GM23248 (cell line): ENCODE measurements around the gene TRAM2. TPM values are rescaled to one million over a fixed set of nuclear protein-coding genes. Genes with fewer than 3 reads are reported as not detected.

ENCODE experiments used
- DNase-seq: peaks from one replicate; pipeline ENCODE4 v3.0.0-alpha.2; 2015
- H2AFZ ChIP-seq: fragments of 200-600 bp; sonication (generic); 2 replicates; pipeline ENCODE4 v1.6.1; 2016; ENCODE audit warnings: antibody characterized with exemption
- H3F3A ChIP-seq: fragments of 200-600 bp; sonication (generic); 2 replicates; pipeline ENCODE4 v1.6.1; 2016; ENCODE audit warnings: mild to moderate bottlenecking, antibody characterized with exemption, mixed run types; ENCODE audit not compliant: insufficient read depth
- H3K27ac ChIP-seq: fragments of 200-600 bp; sonication (generic); 2 replicates; pipeline ENCODE4 v1.5.1; 2016; ENCODE audit warnings: mild to moderate bottlenecking
- H3K27me3 ChIP-seq: fragments of 200-600 bp; sonication (generic); replicated peaks from 2 replicates; pipeline ENCODE4 v1.6.1; 2016; ENCODE audit warnings: mild to moderate bottlenecking; ENCODE audit not compliant: insufficient read depth
- H3K36me3 ChIP-seq: fragments of 200-600 bp; sonication (generic); 2 replicates; pipeline ENCODE4 v1.6.1; 2016; ENCODE audit warnings: low read depth, mild to moderate bottlenecking
- H3K4me1 ChIP-seq: fragments of 200-600 bp; sonication (generic); 2 replicates; pipeline ENCODE4 v1.6.1; 2016; ENCODE audit warnings: mild to moderate bottlenecking; ENCODE audit not compliant: insufficient read depth
- H3K4me2 ChIP-seq: fragments of 200-600 bp; sonication (generic); one replicate; pipeline ENCODE4 v1.6.1; 2016; ENCODE audit warnings: mild to moderate bottlenecking; ENCODE audit not compliant: unreplicated experiment
- H3K4me3 ChIP-seq: fragments of 200-600 bp; sonication (generic); 2 replicates; pipeline ENCODE4 v1.5.1; 2016; ENCODE audit warnings: mild to moderate bottlenecking
- H3K79me2 ChIP-seq: fragments of 200-600 bp; sonication (generic); 2 replicates; pipeline ENCODE4 v1.6.1; 2016; ENCODE audit warnings: mild to moderate bottlenecking; ENCODE audit not compliant: insufficient read depth
- H3K9ac ChIP-seq: fragments of 200-600 bp; sonication (generic); 2 replicates; pipeline ENCODE4 v1.6.1; 2016; ENCODE audit warnings: mild to moderate bottlenecking
- H3K9me2 ChIP-seq: fragments of 200-600 bp; sonication (generic); 2 replicates; pipeline ENCODE4 v1.6.1; 2016; ENCODE audit warnings: mixed run types, mild to moderate bottlenecking, moderate library complexity; ENCODE audit not compliant: insufficient read depth
- H3K9me3 ChIP-seq: fragments of 200-600 bp; sonication (generic); one replicate; pipeline ENCODE4 v1.6.1; 2017; ENCODE audit warnings: low read depth
- H4K20me1 ChIP-seq: fragments of 200-600 bp; sonication (generic); 2 replicates; pipeline ENCODE4 v1.6.0; 2016; ENCODE audit not compliant: insufficient read depth
- EZH2 ChIP-seq: fragments of 200-600 bp; sonication (generic); IDR thresholded peaks from 2 replicates; pipeline ENCODE4 v1.6.1; 2018; ENCODE audit warnings: antibody characterized with exemption, mild to moderate bottlenecking; ENCODE audit not compliant: insufficient read depth, poor library complexity, severe bottlenecking
- EZH2phosphoT487 ChIP-seq: fragments of 200-600 bp; sonication (generic); IDR thresholded peaks from 2 replicates; pipeline ENCODE4 v1.6.1; 2018; ENCODE audit warnings: antibody characterized with exemption, moderate library complexity, mild to moderate bottlenecking, low read depth; ENCODE audit not compliant: insufficient read depth
- WGBS, 2 experiments: methylation state at CpG; one replicate each; pipeline ENCODE4 v1.1.6; 2015 to 2017; ENCODE audit warnings: low lambda C conversion rate in 2 of 2, low coverage in 1 of 2; ENCODE audit errors: missing lambda C conversion rate in 2 of 2; 5-methylcytosine and 5-hydroxymethylcytosine counted together
- in situ Hi-C: fragments of 300-500 bp; cut with MboI; formaldehyde crosslinking; loops from 2 replicates; pipeline ENCODE4 v1.15.0; 2020
- polyA plus RNA-seq: library from polyadenylated mRNA; unstranded; fragments of >200 nt; fragmentation: Nextera tagmentation; extraction: Ambion mirVana; gene quantifications from 2 replicates; pipeline ENCODE4 v1.2.1, GENCODE V29; 2016
- total RNA-seq: library from RNA; depleted of rRNA; stranded (reverse); fragments of >200 nt; shearing (Covaris generic); gene quantifications from 2 replicates; pipeline ENCODE4 v1.2.3, GENCODE V29; 2014

Gene TRAM2
- total and polyA plus RNA-seq, 2 experiments from 2014 or later: 141 to 174 TPM

DNA sequence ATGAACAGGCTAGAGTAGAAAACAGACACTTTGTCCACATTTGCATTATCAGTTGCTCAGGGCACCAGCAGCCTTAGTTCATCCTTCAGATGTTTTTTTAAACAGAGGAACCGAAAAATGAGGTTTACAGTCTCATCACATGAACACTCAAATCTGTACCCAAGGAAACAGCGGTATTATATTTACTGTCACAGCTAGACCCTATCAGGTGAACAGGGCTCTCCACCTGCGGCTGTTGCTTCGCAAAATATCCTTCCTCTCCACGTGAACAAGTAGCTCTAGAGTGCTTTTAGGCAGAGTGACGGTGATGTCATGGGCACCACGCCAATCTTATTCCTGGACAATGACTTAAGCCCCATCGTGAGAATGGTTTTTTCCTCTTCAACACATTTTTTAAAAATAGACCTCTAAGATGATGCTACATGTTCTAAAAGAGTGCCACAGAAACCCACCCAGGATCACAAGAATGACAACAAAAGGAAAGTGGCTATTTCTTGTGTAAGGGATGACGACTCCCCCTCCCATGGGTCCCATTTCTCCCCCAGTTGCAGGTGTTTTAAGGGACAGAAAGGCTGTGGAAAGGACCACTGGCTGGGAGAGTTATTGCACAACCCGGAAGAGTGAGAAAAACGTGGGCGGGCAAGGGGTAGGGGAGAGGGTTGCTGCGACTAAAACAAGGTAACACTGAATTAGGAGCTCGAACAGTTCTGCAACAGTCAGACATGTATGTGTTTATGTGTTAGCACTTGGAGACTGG is 79.0 kb downstream of the TRAM2 start:
- peaks cover 53% of the 10 kb centered on the region for H3K36me3 ChIP-seq
- peaks cover 96% of the 10 kb centered on the region for H3F3A ChIP-seq
- H3K4me2 ChIP-seq: no peak overlapping the region
- in situ Hi-C loops: no loop called here
- no peaks in the 10 kb centered on the region for H3K9me3 ChIP-seq
- peak overlapping the region; percentile 52 for H3K27ac ChIP-seq
- no peaks in the 10 kb centered on the region for H4K20me1 ChIP-seq
- TF ChIP-seq EZH2 (no peak), EZH2phosphoT487 (no peak)
- 74 to 78% methylated on average over 14 of the region's 14 CpGs for WGBS, 2 experiments
- no peak overlapping the region for H3K4me3 ChIP-seq
- H3K9ac ChIP-seq: peak overlapping the region; percentile 19; the same call in 1 of the 2 replicates
- H2AFZ ChIP-seq: no peak overlapping the region
- H3K4me1 ChIP-seq: peaks cover 25% of the 10 kb centered on the region
- H3K27me3 ChIP-seq: no peaks in the 10 kb centered on the region
- H3K79me2 ChIP-seq: peaks cover 54% of the 10 kb centered on the region; the same call in 1 of the 2 replicates
- peak; percentile 58 for DNase-seq
- H3K9me2 ChIP-seq: no peaks in the 10 kb centered on the region

DNA sequence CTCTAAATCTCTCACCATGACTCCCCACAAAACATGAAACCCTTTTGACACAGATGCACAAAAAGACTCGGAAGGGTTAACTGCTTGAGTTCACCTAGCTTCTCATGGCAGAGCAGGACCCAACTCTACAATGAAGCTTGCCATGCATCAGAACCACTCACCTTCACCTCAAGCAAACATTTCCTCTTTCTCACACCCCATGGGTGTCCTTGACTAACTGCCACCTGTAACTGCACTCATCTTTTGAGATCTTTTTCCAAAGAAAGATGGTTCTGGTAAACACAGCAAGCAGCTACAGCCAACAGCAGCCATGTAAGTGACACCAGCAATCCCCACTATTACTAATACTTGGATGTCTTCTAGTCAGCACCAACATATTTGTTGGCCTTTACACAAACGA is 80.2 kb downstream of the TRAM2 start:
- H3K27me3 ChIP-seq: no peaks in the 10 kb centered on the region
- H3K4me1 ChIP-seq: peaks cover 32% of the 10 kb centered on the region
- H3K9me2 ChIP-seq: no peaks in the 10 kb centered on the region
- 94 to 95% methylated on average over 2 of the region's 2 CpGs for WGBS, 2 experiments
- no peak overlapping the region for H3K4me2 ChIP-seq
- no peak overlapping the region; the same call in 1 of the 2 replicates for H3K27ac ChIP-seq
- H3K36me3 ChIP-seq: peaks cover 41% of the 10 kb centered on the region
- peaks cover 43% of the 10 kb centered on the region; the same call in 1 of the 2 replicates for H3K79me2 ChIP-seq
- TF ChIP-seq EZH2 (no peak), EZH2phosphoT487 (no peak)
- H4K20me1 ChIP-seq: no peaks in the 10 kb centered on the region
- peaks cover 94% of the 10 kb centered on the region for H3F3A ChIP-seq
- H3K9me3 ChIP-seq: no peaks in the 10 kb centered on the region
- in situ Hi-C loops: no loop called here
- no peak overlapping the region for H3K9ac ChIP-seq
- H3K4me3 ChIP-seq: no peak overlapping the region
- DNase-seq: no peak
- H2AFZ ChIP-seq: no peak overlapping the region

DNA sequence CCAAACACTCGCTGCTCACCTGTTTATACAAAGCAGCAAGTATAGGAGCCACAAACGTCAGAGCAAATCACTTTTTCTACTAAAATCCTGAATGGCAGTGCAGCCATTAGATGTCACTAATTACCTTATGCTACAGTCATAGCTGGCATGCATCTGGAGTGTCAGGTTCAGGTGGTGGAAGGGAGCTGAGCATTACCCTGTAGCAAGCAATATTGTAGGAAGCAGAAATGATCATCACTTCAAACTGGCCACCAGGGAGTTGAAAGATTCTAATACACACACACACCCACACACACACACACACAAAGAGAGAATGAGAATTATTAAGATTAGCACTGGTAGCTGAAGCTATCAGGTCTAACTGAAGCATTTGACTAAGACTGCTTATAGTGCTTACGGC is 80.9 kb downstream of the TRAM2 start:
- Histone ChIP-seq H3K79me2 (peaks cover 35% of the 10 kb centered on the region; the same call in 1 of the 2 replicates), H3F3A (peaks cover 94% of the 10 kb centered on the region), H3K4me1 (peaks cover 39% of the 10 kb centered on the region), H3K9me3 (no peaks in the 10 kb centered on the region), H3K9me2 (no peaks in the 10 kb centered on the region), H2AFZ (no peak overlapping the region), H3K27me3 (no peaks in the 10 kb centered on the region), H3K36me3 (peaks cover 36% of the 10 kb centered on the region), H3K4me3 (no peak overlapping the region), H3K4me2 (no peak overlapping the region), H4K20me1 (no peaks in the 10 kb centered on the region), H3K27ac (peak overlapping the region; percentile 7; the same call in 1 of the 2 replicates), H3K9ac (no peak overlapping the region)
- in situ Hi-C loops: no loop called here
- 70 to 78% methylated on average over 3 of the region's 3 CpGs for WGBS, 2 experiments
- no peak for DNase-seq
- TF ChIP-seq EZH2phosphoT487: no peak
- TF ChIP-seq EZH2: no peak

DNA sequence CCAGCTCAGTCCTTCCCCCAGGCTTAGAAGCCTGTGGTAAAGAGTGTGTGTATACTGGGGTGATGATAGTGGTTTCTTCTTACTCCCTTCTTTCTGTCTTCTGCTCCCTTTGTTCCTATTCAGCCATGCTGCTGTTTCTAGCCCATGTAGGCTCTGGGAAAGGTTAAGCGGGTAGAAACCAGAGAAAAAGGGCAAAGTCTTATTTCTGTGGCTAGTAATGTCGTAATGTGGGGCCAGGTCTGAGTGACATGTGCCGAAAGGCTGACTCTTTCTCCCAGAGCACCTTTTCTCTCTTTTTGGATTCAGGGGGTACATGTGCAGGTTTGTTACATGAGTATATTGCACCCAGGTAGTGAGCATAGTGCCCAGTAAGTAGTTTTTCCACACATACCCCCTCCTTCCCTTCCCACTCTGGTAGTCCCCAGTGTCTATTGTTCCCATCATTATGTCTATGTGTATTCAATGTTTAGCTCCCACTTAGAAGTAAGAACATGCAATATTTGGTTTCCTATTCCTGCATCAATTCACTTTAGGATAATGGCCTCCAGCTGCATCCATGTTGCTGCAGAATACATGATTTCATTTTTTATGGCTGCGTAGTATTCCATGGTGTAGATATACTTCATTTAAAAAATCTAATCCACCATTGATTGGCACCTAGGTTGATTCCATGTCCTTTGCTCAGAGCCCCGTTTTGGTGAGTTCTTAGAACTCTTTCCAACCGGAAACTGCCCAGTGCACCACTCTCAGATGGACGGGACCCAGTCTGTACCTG is 82.4 kb downstream of the TRAM2 start:
- Histone ChIP-seq H2AFZ (no peak overlapping the region), H3K27ac (0 out of 2 replicates have a peak overlapping the region, but pooled peaks have one; percentile 20), H3K9ac (no peak overlapping the region), H3K9me2 (no peaks in the 10 kb centered on the region), H3K4me2 (no peak overlapping the region), H3K36me3 (peaks cover 26% of the 10 kb centered on the region), H3K4me3 (no peak overlapping the region), H3K9me3 (no peaks in the 10 kb centered on the region), H3K79me2 (peaks cover 21% of the 10 kb centered on the region; the same call in 1 of the 2 replicates), H3F3A (peaks cover 94% of the 10 kb centered on the region), H3K4me1 (peaks cover 47% of the 10 kb centered on the region), H3K27me3 (no peaks in the 10 kb centered on the region), H4K20me1 (no peaks in the 10 kb centered on the region)
- in situ Hi-C loops: no loop called here
- DNase-seq: no peak
- no peak for TF ChIP-seq EZH2phosphoT487
- TF ChIP-seq EZH2: no peak
- WGBS, 2 experiments: 96 to 97% methylated on average over 7 of the region's 7 CpGs
